Measurements from ENCODE around the gene KRTAP2-3. TPM values are rescaled to one million over a fixed set of nuclear protein-coding genes. Genes with fewer than 3 reads are reported as not detected.
"Not testable (repeated sequence)": the region's sequence is repeated elsewhere in the genome, so short reads cannot be mapped to it uniquely, and the experiment has no call there.

The KRTAP2-3 gene
- total RNA-seq, 1 experiment from 2014 or later: 0.57 TPM

DNA sequence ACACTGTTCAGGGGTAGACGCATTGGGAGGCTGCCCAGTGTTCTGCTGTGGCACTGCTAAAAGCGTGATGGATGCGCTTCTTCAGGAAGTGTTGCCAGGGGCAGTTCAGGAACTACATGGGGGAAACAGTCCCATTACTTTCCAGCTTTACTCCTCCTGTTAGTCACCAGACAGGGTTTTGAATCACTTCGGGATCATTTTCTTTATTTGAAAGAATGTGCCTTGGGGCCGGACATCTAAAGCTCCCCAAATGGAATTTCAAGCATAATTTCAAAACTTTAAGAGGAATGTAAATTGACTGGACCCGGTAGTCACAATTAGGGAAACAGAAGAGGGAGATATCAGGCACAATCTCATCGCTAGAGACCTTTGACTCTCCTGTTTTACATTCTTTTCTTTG, 11.5 kb downstream of the KRTAP2-3 start:
- H3K9me2 ChIP-seq (ENCODE audit: insufficient read depth): no peaks in the 10 kb centered on the region
- TF ChIP-seq EZH2 (IDR thresholded peaks at IDR 0.05; ENCODE audit: low read depth) (no peak), CTCF (conservative IDR thresholded peaks at IDR 0.05) (no peak)
- POLR2A ChIA-PET (ENCODE audit: unreplicated experiment): interaction anchor here (0.5 to 0.7 kb wide), 4 partner anchors 24 to 481 kb away, joined by 3 to 4 read pairs (median 3); no protein-coding TSS in a partner anchor
- no TSS peak for BruUV-seq (replicated peaks)
- DNase-seq: peak; percentile 41 to 95
- H3K27ac ChIP-seq: peak overlapping the region; percentile 97
- H3K4me1 ChIP-seq (replicated peaks; ENCODE audit: insufficient read depth): peaks cover 33% of the 10 kb centered on the region
- intact Hi-C loops (cut with micrococcal nuclease; ENCODE audit: unreplicated experiment): loop anchor here (1.0 to 5.0 kb wide), 2 partner anchors 91 to 133 kb away; no protein-coding TSS in a partner anchor
- peaks cover 6% of the 10 kb centered on the region; the same call in 1 of the 2 replicates for H3K9me3 ChIP-seq (ENCODE audit: insufficient read depth, low read depth)
- no peaks in the 10 kb centered on the region for H3K36me3 ChIP-seq (ENCODE audit: low read depth)
- peak overlapping the region; percentile 33; the same call in 1 of the 2 replicates for H3K4me3 ChIP-seq
- peaks cover 28% of the 10 kb centered on the region for H3F3A ChIP-seq (ENCODE audit: insufficient read depth, low read depth)
- peak overlapping the region; percentile 74 for H3K4me2 ChIP-seq
- CTCF ChIA-PET: no interaction called here
- no peaks in the 10 kb centered on the region for H3K79me2 ChIP-seq (ENCODE audit: low read depth)
- H4K20me1 ChIP-seq (ENCODE audit: insufficient read depth): no peaks in the 10 kb centered on the region
- H2AFZ ChIP-seq: no peak overlapping the region
- H3K27me3 ChIP-seq (ENCODE audit: insufficient read depth, low read depth): no peaks in the 10 kb centered on the region

DNA sequence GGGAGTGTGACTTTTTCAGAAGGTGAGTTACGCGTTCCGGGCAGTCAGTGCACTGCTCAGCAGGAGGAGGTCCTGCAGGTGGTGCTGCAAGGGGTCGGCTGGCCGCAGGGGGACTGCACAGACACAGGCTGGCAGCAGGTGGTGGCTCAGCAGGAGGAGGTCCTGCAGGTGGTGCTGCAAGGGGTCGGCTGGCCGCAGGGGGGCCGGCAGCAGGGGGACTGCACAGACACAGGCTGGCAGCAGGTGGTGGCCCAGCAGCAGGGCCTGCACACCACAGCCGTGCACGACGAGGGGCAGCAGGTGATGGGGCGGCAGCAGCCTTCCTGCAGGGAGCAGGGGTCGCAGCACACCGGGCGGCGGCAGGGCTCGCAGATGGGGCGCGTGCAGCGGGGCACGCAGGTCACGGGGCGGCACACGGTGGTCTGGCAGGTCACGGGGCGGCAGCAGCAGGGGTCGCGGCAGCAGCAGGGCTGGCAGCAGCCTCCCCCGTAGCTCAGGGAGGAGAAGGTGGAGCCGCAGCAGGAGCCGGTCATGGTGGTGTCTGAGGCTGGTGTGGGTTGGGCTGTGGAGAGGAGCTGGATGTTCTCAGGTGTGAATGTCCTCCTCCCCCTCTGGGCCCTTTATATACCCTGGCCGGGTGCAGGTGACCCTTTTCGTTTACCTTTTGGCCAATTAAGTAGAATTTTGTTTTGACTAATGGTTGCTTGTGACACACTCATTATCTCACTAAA, 13.0 kb downstream of the KRTAP2-3 start, which contains the start of gene KRTAP2-1:
Gene KRTAP2-1 (minus strand): TSS at position 582 of the 731 bp plus-strand sequence. CDS start 49 bp downstream, at position 533.
- H3K79me2 ChIP-seq (ENCODE audit: low read depth); H2AFZ ChIP-seq; DNase-seq; H4K20me1 ChIP-seq (ENCODE audit: insufficient read depth); H3K36me3 ChIP-seq (ENCODE audit: low read depth); CTCF ChIA-PET; H3K27me3 ChIP-seq (ENCODE audit: insufficient read depth, low read depth); BruUV-seq (replicated peaks); H3K4me3 ChIP-seq; H3K9me2 ChIP-seq (ENCODE audit: insufficient read depth); POLR2A ChIA-PET (ENCODE audit: unreplicated experiment): not testable (repeated sequence)
- Histone ChIP-seq H3K4me1 (replicated peaks; ENCODE audit: insufficient read depth) (peaks cover 33% of the 10 kb centered on the region), H3K27ac (peak within 1 kb of the TSS; percentile 97), H3K4me2 (peak within 1 kb of the TSS; percentile 74), H3F3A (ENCODE audit: insufficient read depth, low read depth) (peaks cover 28% of the 10 kb centered on the region), H3K9me3 (ENCODE audit: insufficient read depth, low read depth) (peaks cover 11% of the 10 kb centered on the region)
- intact Hi-C loops (cut with micrococcal nuclease; ENCODE audit: unreplicated experiment): loop anchor here (5.0 kb wide), 1 partner anchor 90 kb away; no protein-coding TSS in a partner anchor

DNA sequence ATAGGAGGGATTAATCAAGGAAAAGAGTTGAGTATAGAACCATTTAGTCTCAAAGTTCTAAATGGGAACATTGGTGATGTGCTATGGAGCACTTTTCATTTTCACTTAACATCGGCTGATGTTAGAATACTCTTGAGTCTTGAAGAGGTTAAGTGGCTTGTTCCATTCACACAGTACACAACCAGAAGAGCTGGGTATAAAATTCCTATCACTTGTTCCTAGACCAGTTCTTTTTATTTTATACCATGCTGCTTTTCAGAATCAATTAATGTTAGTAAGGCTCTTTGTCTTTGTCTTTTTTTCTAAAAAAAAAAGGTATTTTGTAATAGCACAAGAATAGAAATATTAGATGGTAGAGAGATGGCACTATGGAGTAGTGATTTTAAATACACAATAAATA, 17.0 kb downstream of the KRTAP2-3 start:
- POLR2A ChIA-PET (ENCODE audit: unreplicated experiment): no interaction called here
- DNase-seq: no peak
- no peak overlapping the region for H3K27ac ChIP-seq
- no peaks in the 10 kb centered on the region for H3K27me3 ChIP-seq (ENCODE audit: insufficient read depth, low read depth)
- TF ChIP-seq CTCF (conservative IDR thresholded peaks at IDR 0.05) (no peak), EZH2 (IDR thresholded peaks at IDR 0.05; ENCODE audit: low read depth) (no peak)
- peaks cover 8% of the 10 kb centered on the region for H3K4me1 ChIP-seq (replicated peaks; ENCODE audit: insufficient read depth)
- H3K79me2 ChIP-seq (ENCODE audit: low read depth): no peaks in the 10 kb centered on the region
- CTCF ChIA-PET: interaction anchor here (0.6 kb wide), 1 partner anchor 252 kb away, joined by 5 read pairs; no protein-coding TSS in a partner anchor
- peaks cover 7% of the 10 kb centered on the region for H3F3A ChIP-seq (ENCODE audit: insufficient read depth, low read depth)
- H3K9me2 ChIP-seq (ENCODE audit: insufficient read depth): no peaks in the 10 kb centered on the region
- BruUV-seq (replicated peaks): no TSS peak
- H4K20me1 ChIP-seq (ENCODE audit: insufficient read depth): no peaks in the 10 kb centered on the region
- no peak overlapping the region for H3K4me2 ChIP-seq
- no peak overlapping the region for H2AFZ ChIP-seq
- H3K36me3 ChIP-seq (ENCODE audit: low read depth): no peaks in the 10 kb centered on the region; the same call in 1 of the 2 replicates
- no peak overlapping the region for H3K4me3 ChIP-seq
- H3K9me3 ChIP-seq (ENCODE audit: insufficient read depth, low read depth): peaks cover 11% of the 10 kb centered on the region
- intact Hi-C loops (cut with micrococcal nuclease; ENCODE audit: unreplicated experiment): no loop called here

DNA sequence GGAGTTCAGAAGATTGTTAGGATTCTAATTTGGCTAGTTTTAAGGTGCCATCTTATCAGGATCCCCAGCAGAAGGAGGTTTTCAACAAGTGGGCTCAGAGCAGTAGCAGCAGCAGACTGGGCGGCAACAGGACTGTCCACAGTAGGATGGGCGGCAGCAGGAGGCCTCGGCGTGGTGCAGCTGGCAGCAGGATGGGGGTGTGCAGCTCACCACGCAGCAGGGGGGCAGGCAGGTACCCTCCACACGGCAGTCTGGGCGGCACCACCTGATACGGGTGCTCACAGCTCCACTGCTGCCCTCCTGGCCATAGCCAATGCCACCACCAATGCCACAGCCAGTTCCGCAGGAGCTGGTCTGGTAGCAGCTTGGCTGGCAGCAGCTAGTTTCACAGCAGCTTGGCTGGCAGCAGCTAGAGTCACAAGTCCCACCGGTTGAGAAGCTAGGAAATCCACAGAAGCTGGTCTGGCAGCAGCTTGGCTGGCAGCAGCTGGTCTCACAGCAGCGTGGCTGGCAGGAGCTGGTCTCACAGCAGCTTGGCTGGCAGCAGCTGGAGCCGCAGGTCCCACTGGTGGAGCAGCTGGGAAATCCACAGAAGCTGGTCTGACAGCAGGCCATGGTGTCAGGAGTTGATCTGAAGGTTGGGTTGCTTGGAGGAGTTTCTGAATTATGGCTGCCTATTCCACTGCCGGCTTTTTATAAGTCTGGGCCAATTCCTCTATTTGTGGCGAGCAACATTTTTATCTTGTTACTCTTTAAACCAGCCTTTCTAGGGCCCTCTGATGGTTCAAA, 18.9 kb downstream of the KRTAP2-3 start, which contains the start of gene KRTAP1-1:
Gene KRTAP1-1 (minus strand): TSS at position 668 of the 789 bp plus-strand sequence. CDS start 53 bp downstream, at position 615.
- H3K27me3 ChIP-seq (ENCODE audit: insufficient read depth, low read depth); CTCF ChIA-PET; H3F3A ChIP-seq (ENCODE audit: insufficient read depth, low read depth); POLR2A ChIA-PET (ENCODE audit: unreplicated experiment); H3K36me3 ChIP-seq (ENCODE audit: low read depth); H3K9me2 ChIP-seq (ENCODE audit: insufficient read depth); H2AFZ ChIP-seq; H3K4me1 ChIP-seq (replicated peaks; ENCODE audit: insufficient read depth); H3K79me2 ChIP-seq (ENCODE audit: low read depth); intact Hi-C loops (cut with micrococcal nuclease; ENCODE audit: unreplicated experiment); H3K27ac ChIP-seq; H3K4me2 ChIP-seq; BruUV-seq (replicated peaks); DNase-seq; H3K4me3 ChIP-seq; H4K20me1 ChIP-seq (ENCODE audit: insufficient read depth): not testable (repeated sequence)
- peaks cover 11% of the 10 kb centered on the region for H3K9me3 ChIP-seq (ENCODE audit: insufficient read depth, low read depth)
